ENCODE measurements around the gene FBRSL1.
A peak's percentile ranks its signal among the peaks of the same experiment; 100 is the strongest.

Gene FBRSL1

DNA sequence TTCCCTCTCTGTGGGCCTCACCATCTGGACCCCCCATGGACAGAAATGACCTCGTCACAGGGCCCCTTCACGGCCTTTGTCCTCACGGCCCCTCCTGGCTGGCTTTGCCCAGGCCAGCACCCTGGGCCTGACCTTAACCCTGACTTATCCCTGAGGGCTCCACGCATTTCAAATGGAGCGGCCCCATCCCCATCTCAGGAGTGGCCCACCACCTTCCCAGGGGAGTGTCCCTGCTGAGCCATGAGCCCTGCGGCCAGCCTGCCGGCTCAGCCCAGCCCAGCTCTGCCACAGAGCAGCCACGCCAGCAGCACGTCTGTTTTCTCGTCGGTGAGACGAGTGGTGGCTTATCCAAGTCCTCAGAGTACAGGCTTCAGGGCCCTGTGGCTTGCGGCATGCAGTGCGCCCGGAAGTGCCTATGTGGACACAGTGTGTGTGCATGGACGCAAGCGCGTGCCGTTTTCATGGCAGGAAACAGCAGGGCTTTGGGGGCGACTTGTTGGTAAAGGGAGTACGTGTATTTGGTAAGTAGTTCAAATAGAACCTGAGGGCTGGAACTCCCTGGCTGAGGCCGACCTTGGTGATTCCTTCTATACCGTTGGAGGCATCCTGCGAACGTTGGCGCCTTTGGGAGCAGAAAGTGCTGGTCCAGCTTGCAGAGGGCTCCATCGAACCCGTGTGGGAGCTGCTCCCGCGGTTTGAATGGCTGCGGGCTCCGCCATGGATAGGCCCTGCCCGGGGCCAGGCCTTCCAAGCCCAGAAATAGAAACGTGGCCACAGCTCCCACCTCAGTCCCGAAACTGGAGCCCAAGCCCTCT lies 68.3 kb downstream of the FBRSL1 start:
- H3K27ac ChIP-seq (ENCODE audit: low read depth, low read length), result no peak overlapping the region

DNA sequence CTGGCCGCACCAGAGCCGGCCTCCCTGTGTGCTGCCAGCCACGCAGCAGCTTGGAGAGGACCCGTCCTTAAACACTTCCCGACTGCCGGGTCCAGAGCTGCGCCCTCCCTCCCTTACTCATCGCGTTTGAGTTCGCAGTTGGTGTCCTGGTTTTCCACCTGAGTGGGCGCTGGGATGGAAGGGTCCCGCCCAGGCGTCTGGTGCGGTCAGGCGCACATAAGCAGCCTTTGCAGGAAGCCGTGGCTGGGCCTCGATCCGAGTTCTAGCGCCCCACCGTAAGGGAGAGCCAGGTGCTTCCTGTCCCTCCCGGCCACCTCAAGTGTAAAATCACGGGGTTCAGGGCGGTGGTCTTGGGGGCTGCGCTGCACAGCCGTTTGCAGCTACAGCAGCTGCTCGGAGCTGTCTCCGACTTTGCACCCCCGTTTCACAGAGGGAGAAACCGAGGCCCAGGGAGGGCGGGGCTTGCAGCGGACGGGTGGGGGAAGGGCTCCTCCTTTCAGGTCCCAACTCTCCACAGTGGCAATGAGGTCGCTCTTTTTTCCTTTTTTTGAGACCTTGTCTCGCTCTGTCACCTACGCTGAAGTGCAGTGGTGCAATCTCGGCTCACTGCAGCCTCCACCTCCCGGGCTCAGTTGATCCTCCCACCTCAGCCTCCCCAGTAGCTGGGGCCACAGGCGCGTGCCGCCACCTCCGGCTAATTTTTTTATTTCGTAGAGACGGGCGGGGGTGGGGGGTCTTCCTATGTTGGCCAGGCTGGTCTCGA lies 69.1 kb downstream of the FBRSL1 start:
- Histone ChIP-seq H3K4me3 (ENCODE audit: low read depth in 1 of 5, low read length in 5 of 5) (peak overlapping the region in 4 of 5 donors; percentile 54 to 69 (median 62)), H3K27ac (ENCODE audit: low read depth, low read length) (no peak overlapping the region), H3K36me3 (ENCODE audit: control insufficient read depth in 5 of 5, insufficient read depth in 5 of 5, low read length in 5 of 5) (peaks cover 0 to 7% (median 1%) of the 10 kb centered on the region in 5 donors), H3K9me3 (ENCODE audit: control insufficient read depth in 5 of 5, low read length in 5 of 5) (no peaks in the 10 kb centered on the region), H3K27me3 (ENCODE audit: control insufficient read depth in 5 of 5, insufficient read depth in 4 of 5, low read length in 5 of 5) (no peaks in the 10 kb centered on the region), H3K9ac (ENCODE audit: low read length in 5 of 5) (peak overlapping the region in 1 of 5 donors; percentile 59), H3K4me1 (ENCODE audit: control insufficient read depth in 5 of 5, insufficient read depth in 5 of 5, low read length in 5 of 5) (peaks cover 2 to 34% (median 19%) of the 10 kb centered on the region in 5 donors)

More for the DNA sequence above, 68.3 kb downstream of the FBRSL1 start:
- Histone ChIP-seq H3K4me3 (ENCODE audit: low read depth in 1 of 5, low read length in 5 of 5) (no peak overlapping the region), H3K27me3 (ENCODE audit: control insufficient read depth in 5 of 5, insufficient read depth in 4 of 5, low read length in 5 of 5) (no peaks in the 10 kb centered on the region), H3K36me3 (ENCODE audit: control insufficient read depth in 5 of 5, insufficient read depth in 5 of 5, low read length in 5 of 5) (peaks cover 0 to 13% (median 6%) of the 10 kb centered on the region in 5 donors), H3K9me3 (ENCODE audit: control insufficient read depth in 5 of 5, low read length in 5 of 5) (no peaks in the 10 kb centered on the region), H3K9ac (ENCODE audit: low read length in 5 of 5) (no peak overlapping the region), H3K4me1 (ENCODE audit: control insufficient read depth in 5 of 5, insufficient read depth in 5 of 5, low read length in 5 of 5) (peaks cover 2 to 34% (median 19%) of the 10 kb centered on the region in 5 donors)

DNA sequence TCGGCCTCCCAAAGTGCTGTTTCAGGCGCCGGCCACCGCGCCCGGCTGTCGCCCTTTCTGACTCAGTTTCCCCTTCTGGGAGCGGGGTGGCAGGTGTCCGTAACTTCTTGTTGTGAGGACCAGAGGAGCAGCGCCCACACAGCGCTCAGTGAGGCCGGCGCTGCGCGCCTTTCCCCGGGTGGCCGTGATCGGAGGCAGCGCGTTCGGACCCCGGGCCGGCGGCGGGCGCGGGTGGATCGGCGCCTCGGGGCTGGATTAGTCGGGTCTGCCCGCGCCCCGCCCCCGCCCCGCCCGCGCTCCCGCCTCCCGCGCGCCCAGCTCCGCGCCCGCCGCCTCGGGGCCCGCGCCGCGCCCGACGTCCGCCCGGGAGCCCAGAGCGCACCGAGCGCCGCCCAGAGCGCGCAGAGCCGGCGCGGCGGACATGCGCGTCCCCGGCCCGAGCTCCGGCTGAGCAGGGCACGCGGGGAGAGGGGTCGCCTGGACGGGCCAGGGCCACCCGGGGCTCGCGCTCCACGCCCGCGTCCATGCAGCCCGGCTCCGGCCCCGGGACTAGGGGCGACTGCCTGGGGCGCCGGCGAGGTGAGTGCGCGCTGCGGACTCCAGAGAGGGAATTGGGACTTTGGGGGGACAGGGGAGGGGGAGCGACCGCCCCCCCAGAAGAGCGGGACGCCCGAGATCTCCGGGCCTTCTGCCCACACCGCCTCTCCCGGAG lies 69.9 kb downstream of the FBRSL1 start:
- H3K4me1 ChIP-seq (ENCODE audit: control insufficient read depth in 5 of 5, insufficient read depth in 5 of 5, low read length in 5 of 5), result peaks cover 2 to 34% (median 19%) of the 10 kb centered on the region in 5 donors
- H3K27ac ChIP-seq (ENCODE audit: low read depth, low read length), result no peak overlapping the region
- peaks cover 0 to 5% (median 0%) of the 10 kb centered on the region in 5 donors for H3K36me3 ChIP-seq (ENCODE audit: control insufficient read depth in 5 of 5, insufficient read depth in 5 of 5, low read length in 5 of 5)
- H3K9ac ChIP-seq (ENCODE audit: low read length in 5 of 5), result peak overlapping the region in 1 of 5 donors; percentile 59
- peak overlapping the region in 4 of 5 donors; percentile 54 to 73 (median 65) for H3K4me3 ChIP-seq (ENCODE audit: low read depth in 1 of 5, low read length in 5 of 5)
- H3K9me3 ChIP-seq (ENCODE audit: control insufficient read depth in 5 of 5, low read length in 5 of 5), result no peaks in the 10 kb centered on the region
- H3K27me3 ChIP-seq (ENCODE audit: control insufficient read depth in 5 of 5, insufficient read depth in 4 of 5, low read length in 5 of 5), result no peaks in the 10 kb centered on the region

DNA sequence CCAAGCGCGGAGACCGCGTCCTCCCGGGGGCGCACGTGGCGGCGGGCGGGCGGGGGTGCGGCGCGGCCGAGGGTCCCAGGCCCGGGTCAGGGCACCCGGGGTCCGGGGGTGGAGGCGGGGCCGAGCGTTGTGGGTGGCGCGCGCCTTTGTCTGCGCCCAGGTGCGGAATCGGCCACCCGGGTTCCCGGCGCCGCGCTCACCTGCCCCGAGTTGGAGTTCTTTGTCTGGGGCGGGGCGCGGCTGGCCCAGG lies 70.3 kb downstream of the FBRSL1 start:
- no peaks in the 10 kb centered on the region for H3K9me3 ChIP-seq (ENCODE audit: control insufficient read depth in 5 of 5, low read length in 5 of 5)
- H3K9ac ChIP-seq (ENCODE audit: low read length in 5 of 5), result no peak overlapping the region
- peaks cover 0 to 7% (median 4%) of the 10 kb centered on the region in 5 donors for H3K36me3 ChIP-seq (ENCODE audit: control insufficient read depth in 5 of 5, insufficient read depth in 5 of 5, low read length in 5 of 5)
- peak overlapping the region in 4 of 5 donors; percentile 53 to 73 (median 65) for H3K4me3 ChIP-seq (ENCODE audit: low read depth in 1 of 5, low read length in 5 of 5)
- peaks cover 2 to 34% (median 19%) of the 10 kb centered on the region in 5 donors for H3K4me1 ChIP-seq (ENCODE audit: control insufficient read depth in 5 of 5, insufficient read depth in 5 of 5, low read length in 5 of 5)
- no peaks in the 10 kb centered on the region for H3K27me3 ChIP-seq (ENCODE audit: control insufficient read depth in 5 of 5, insufficient read depth in 4 of 5, low read length in 5 of 5)
- H3K27ac ChIP-seq (ENCODE audit: low read depth, low read length), result no peak overlapping the region

DNA sequence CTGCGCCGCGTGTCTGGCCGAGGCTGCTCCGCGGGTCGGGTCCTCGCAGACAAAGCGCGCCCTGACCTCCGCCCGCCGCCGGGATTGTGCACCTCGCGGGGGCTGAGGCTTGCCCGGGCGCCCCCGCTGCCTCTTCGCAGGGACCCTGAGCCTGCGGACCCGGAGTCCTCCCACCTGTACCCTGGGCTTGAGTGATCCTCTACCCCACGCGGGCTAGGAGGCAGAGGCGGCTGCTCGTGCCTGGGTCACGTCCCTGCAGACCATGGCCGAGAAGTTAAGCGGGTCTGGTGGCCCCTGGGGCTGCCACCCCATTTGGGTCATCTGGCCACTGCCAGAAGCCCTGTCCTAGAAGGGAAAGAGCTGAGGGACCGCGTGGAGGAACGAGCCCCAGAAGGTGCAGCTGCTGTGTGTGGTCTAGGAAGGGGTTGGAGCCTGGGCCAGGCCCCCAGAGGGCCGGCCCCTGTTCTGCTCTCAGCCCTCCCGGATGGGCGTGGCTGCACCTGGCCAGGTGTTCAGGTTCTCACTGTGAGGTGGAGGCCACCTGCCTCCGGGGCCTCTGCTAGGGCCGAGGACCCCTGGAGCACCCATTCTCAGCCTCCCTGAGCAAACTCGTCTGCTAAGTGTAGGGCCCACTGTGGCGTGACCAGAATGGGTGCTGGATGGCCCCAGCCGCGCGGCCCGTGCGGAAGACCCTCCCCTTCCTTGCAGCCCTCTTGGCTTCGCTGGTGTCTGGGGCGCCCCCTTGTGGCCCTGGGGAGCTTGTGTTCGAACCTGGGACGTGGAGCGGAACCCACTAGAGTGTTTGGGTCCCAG lies 70.9 kb downstream of the FBRSL1 start:
- Histone ChIP-seq H3K4me1 (ENCODE audit: control insufficient read depth in 5 of 5, insufficient read depth in 5 of 5, low read length in 5 of 5) (peaks cover 2 to 34% (median 19%) of the 10 kb centered on the region in 5 donors), H3K36me3 (ENCODE audit: control insufficient read depth in 5 of 5, insufficient read depth in 5 of 5, low read length in 5 of 5) (peaks cover 0 to 10% (median 9%) of the 10 kb centered on the region in 5 donors), H3K27ac (ENCODE audit: low read depth, low read length) (no peak overlapping the region), H3K4me3 (ENCODE audit: low read depth in 1 of 5, low read length in 5 of 5) (peak overlapping the region in 4 of 5 donors; percentile 17 to 73 (median 65)), H3K27me3 (ENCODE audit: control insufficient read depth in 5 of 5, insufficient read depth in 4 of 5, low read length in 5 of 5) (no peaks in the 10 kb centered on the region), H3K9ac (ENCODE audit: low read length in 5 of 5) (peak overlapping the region in 1 of 5 donors; percentile 7), H3K9me3 (ENCODE audit: control insufficient read depth in 5 of 5, low read length in 5 of 5) (no peaks in the 10 kb centered on the region)
